H9 (cell line): Measurements from ENCODE around the gene TFF2. TPM values are rescaled to one million over a fixed set of nuclear protein-coding genes. Genes with fewer than 3 reads are reported as not detected.

Source experiments
- DNase-seq: peaks from one replicate; pipeline ENCODE4 v3.0.0-alpha.2; 2017
- H2AFZ ChIP-seq: one replicate; pipeline ENCODE4 v1.6.1; 2013; ENCODE audit warnings: mild to moderate bottlenecking, low read length, control low read depth, moderate library complexity
- H2AK5ac ChIP-seq: 2 replicates; pipeline ENCODE4 v1.6.1; 2013; ENCODE audit warnings: low read length, control low read depth, mixed read lengths; ENCODE audit not compliant: insufficient read length
- H2BK120ac ChIP-seq: one replicate; pipeline ENCODE4 v1.6.1; 2013; ENCODE audit warnings: low read depth, mild to moderate bottlenecking, low read length, control low read depth, inconsistent platforms; ENCODE audit not compliant: poor library complexity, severe bottlenecking
- H2BK12ac ChIP-seq: 2 replicates; pipeline ENCODE4 v1.6.1; 2013; ENCODE audit warnings: low read length, control low read depth, mixed read lengths, low read depth; ENCODE audit not compliant: insufficient read length
- H2BK15ac ChIP-seq: 2 replicates; pipeline ENCODE4 v1.6.1; 2013; ENCODE audit warnings: low read depth, low read length, control low read depth
- H2BK20ac ChIP-seq: one replicate; pipeline ENCODE4 v1.6.1; 2013; ENCODE audit warnings: low read depth, mild to moderate bottlenecking, low read length, control low read depth, inconsistent platforms; ENCODE audit not compliant: poor library complexity, severe bottlenecking
- H2BK5ac ChIP-seq: 2 replicates; pipeline ENCODE4 v1.6.1; 2013; ENCODE audit warnings: low read length, control low read depth, mixed read lengths; ENCODE audit not compliant: insufficient read length
- H3K14ac ChIP-seq: 2 replicates; pipeline ENCODE4 v1.6.1; 2013; ENCODE audit warnings: low read length, control low read depth; ENCODE audit not compliant: insufficient read depth
- H3K18ac ChIP-seq: 2 replicates; pipeline ENCODE4 v1.6.1; 2013; ENCODE audit warnings: low read depth, mild to moderate bottlenecking, mixed read lengths, low read length, control low read depth; ENCODE audit not compliant: insufficient read length
- H3K23ac ChIP-seq: 2 replicates; pipeline ENCODE4 v1.6.1; 2013; ENCODE audit warnings: low read length, control low read depth, mixed read lengths, low read depth; ENCODE audit not compliant: insufficient read length
- H3K23me2 ChIP-seq: 2 replicates; pipeline ENCODE4 v1.6.1; 2013; ENCODE audit warnings: low read depth, mild to moderate bottlenecking, mixed read lengths, low read length, control low read depth; ENCODE audit not compliant: insufficient read length, poor library complexity, severe bottlenecking
- H3K27ac ChIP-seq: 2 replicates; pipeline ENCODE4 v1.5.1; 2013; ENCODE audit warnings: low read length, control low read depth, mixed read lengths, low read depth; ENCODE audit not compliant: insufficient read length
- H3K27me3 ChIP-seq: 2 replicates; pipeline ENCODE4 v1.6.1; 2013; ENCODE audit warnings: low read length, control low read depth, inconsistent platforms; ENCODE audit not compliant: insufficient read depth
- H3K4ac ChIP-seq: 2 replicates; pipeline ENCODE4 v1.6.1; 2013; ENCODE audit warnings: low read depth, mild to moderate bottlenecking, control low read depth, inconsistent platforms, low read length, moderate library complexity
- H3K4me1 ChIP-seq: 2 replicates; pipeline ENCODE4 v1.6.1; 2013; ENCODE audit warnings: low read length, control low read depth, inconsistent platforms; ENCODE audit not compliant: insufficient read depth
- H3K4me2 ChIP-seq: 2 replicates; pipeline ENCODE4 v1.6.1; 2013; ENCODE audit warnings: low read length, control low read depth, mixed read lengths; ENCODE audit not compliant: insufficient read length, insufficient read depth
- H3K56ac ChIP-seq: 2 replicates; pipeline ENCODE4 v1.6.1; 2013; ENCODE audit warnings: low read depth, mild to moderate bottlenecking, mixed read lengths, low read length, control low read depth; ENCODE audit not compliant: insufficient read length
- H3K79me1 ChIP-seq: 2 replicates; pipeline ENCODE4 v1.6.1; 2013; ENCODE audit warnings: low read depth, mild to moderate bottlenecking, moderate library complexity, low read length, control low read depth, inconsistent platforms; ENCODE audit not compliant: insufficient read depth, poor library complexity, severe bottlenecking
- H3K79me2 ChIP-seq: 2 replicates; pipeline ENCODE4 v1.6.1; 2013; ENCODE audit warnings: low read length, control low read depth, inconsistent platforms; ENCODE audit not compliant: insufficient read depth
- H3K9ac ChIP-seq: 2 replicates; pipeline ENCODE4 v1.6.1; 2013; ENCODE audit warnings: low read length, control low read depth, mixed read lengths; ENCODE audit not compliant: insufficient read length; ENCODE audit errors: extremely low read depth
- H3K9me3 ChIP-seq: one replicate; pipeline ENCODE4 v1.6.1; 2013; ENCODE audit warnings: low read depth, low read length, inconsistent platforms; ENCODE audit not compliant: control insufficient read depth
- H3T11ph ChIP-seq: one replicate; pipeline ENCODE4 v1.6.1; 2013; ENCODE audit warnings: mild to moderate bottlenecking, low read length, control low read depth, inconsistent platforms
- H4K20me1 ChIP-seq: one replicate; pipeline ENCODE4 v1.6.1; 2013; ENCODE audit not compliant: control insufficient read depth, insufficient read length, insufficient read depth
- H4K5ac ChIP-seq: 2 replicates; pipeline ENCODE4 v1.6.1; 2013; ENCODE audit warnings: low read depth, mild to moderate bottlenecking, mixed read lengths, low read length, control low read depth; ENCODE audit not compliant: insufficient read length
- H4K8ac ChIP-seq: replicated peaks from 2 replicates; pipeline ENCODE4 v1.6.1; 2013; ENCODE audit warnings: low read length, control low read depth, mixed read lengths, low read depth; ENCODE audit not compliant: insufficient read length
- H4K91ac ChIP-seq: 2 replicates; pipeline ENCODE4 v1.6.1; 2013; ENCODE audit warnings: low read depth, mild to moderate bottlenecking, moderate library complexity, mixed read lengths, low read length, control low read depth; ENCODE audit not compliant: insufficient read length
- H3K27ac Mint-ChIP-seq, 3 experiments: 2 replicates in 2 of 3; 3 replicates in 1 of 3; pipeline ENCODE4 v1.8.0; 2020 to 2021; ENCODE audit warnings: mixed read lengths in 3 of 3, mild to moderate bottlenecking in 1 of 3, moderate library complexity in 1 of 3
- H3K27me3 Mint-ChIP-seq: 2 replicates; pipeline ENCODE4 v1.8.0; 2021; ENCODE audit warnings: low read depth, mild to moderate bottlenecking, moderate library complexity, mixed read lengths
- H3K36me3 Mint-ChIP-seq, 3 experiments: 2 replicates in 2 of 3; 3 replicates in 1 of 3; pipeline ENCODE4 v1.8.0; 2020 to 2021; ENCODE audit warnings: low read depth in 3 of 3, mixed read lengths in 3 of 3; ENCODE audit not compliant: insufficient read depth in 1 of 3
- H3K4me1 Mint-ChIP-seq, 2 experiments: 2 replicates each; pipeline ENCODE4 v1.8.0; 2020; ENCODE audit warnings: mixed read lengths in 2 of 2
- H3K4me3 Mint-ChIP-seq, 2 experiments: 2 replicates in 1 of 2; 3 replicates in 1 of 2; pipeline ENCODE4 v1.8.0; 2020 to 2021; ENCODE audit warnings: mild to moderate bottlenecking in 2 of 2, mixed read lengths in 2 of 2, moderate library complexity in 1 of 2
- H3K9me3 Mint-ChIP-seq, 2 experiments: 2 replicates in 1 of 2; 3 replicates in 1 of 2; pipeline ENCODE4 v1.8.0; 2020; ENCODE audit warnings: mild to moderate bottlenecking in 2 of 2, mixed read lengths in 2 of 2, moderate library complexity in 1 of 2
- CTCF ChIP-seq: fragments of 200-600 bp; sonication (generic); conservative IDR thresholded peaks from 3 replicates; pipeline ENCODE4 v1.8.0; 2021; ENCODE audit warnings: antibody characterized with exemption, mild to moderate bottlenecking
- WGBS: extraction: QIAGEN DNeasy Blood & Tissue Kit; methylation state at CpG from one replicate; pipeline ENCODE4 v1.1.7; 2013; ENCODE audit warnings: missing lambda C conversion rate, low lambda C conversion rate, mixed read lengths; ENCODE audit not compliant: insufficient read length; ENCODE audit errors: extremely low coverage; 5-methylcytosine and 5-hydroxymethylcytosine counted together
- total RNA-seq: library from RNA; stranded (reverse); gene quantifications from 2 replicates; pipeline ENCODE4 v1.2.1, GENCODE V29; 2021

The TFF2 gene
- total RNA-seq, 1 experiment from 2014 or later = not detected

GRCh38 chr21:42397746-42398394 lies 47.1 kb upstream of the TFF2 start:
- no peak overlapping the region for H3K4me2 ChIP-seq
- H2BK120ac ChIP-seq = no peak overlapping the region
- H3K56ac ChIP-seq = no peak overlapping the region
- H3K9me3 Mint-ChIP-seq = no peaks in the 10 kb centered on the region
- H2BK5ac ChIP-seq = no peak overlapping the region
- no peaks in the 10 kb centered on the region for H3K4me1 ChIP-seq
- no peak overlapping the region for H3K27ac ChIP-seq
- no peak overlapping the region for H3K23ac ChIP-seq
- TF ChIP-seq CTCF = no peak
- H3K27me3 ChIP-seq = no peaks in the 10 kb centered on the region
- no peak overlapping the region for H4K8ac ChIP-seq
- no CpG with 5 or more reads among the region's 14 CpGs for WGBS
- H2BK15ac ChIP-seq = no peak overlapping the region
- no peak overlapping the region for H3K9ac ChIP-seq
- H3K4ac ChIP-seq = no peak overlapping the region
- no peak overlapping the region for H3T11ph ChIP-seq
- H3K9me3 ChIP-seq = no peaks in the 10 kb centered on the region
- H3K23me2 ChIP-seq = no peaks in the 10 kb centered on the region
- H4K20me1 ChIP-seq = no peaks in the 10 kb centered on the region
- H3K79me1 ChIP-seq = no peaks in the 10 kb centered on the region
- H2BK20ac ChIP-seq = no peak overlapping the region
- no peaks in the 10 kb centered on the region; the same call in none of the 2 replicates for H3K27me3 Mint-ChIP-seq
- H3K14ac ChIP-seq = no peak overlapping the region
- no peak overlapping the region for H2BK12ac ChIP-seq
- no peak overlapping the region for H3K4me3 Mint-ChIP-seq
- no peak overlapping the region for H2AK5ac ChIP-seq
- H4K5ac ChIP-seq = no peak overlapping the region
- H3K27ac Mint-ChIP-seq = peak overlapping the region in 2 of 3 experiments; percentile 21 to 27; a peak in 3 of 7 replicates
- no peaks in the 10 kb centered on the region for H3K36me3 Mint-ChIP-seq
- H4K91ac ChIP-seq = no peak overlapping the region
- peaks cover 21 to 24% of the 10 kb centered on the region in 2 experiments for H3K4me1 Mint-ChIP-seq
- no peak for DNase-seq
- H3K18ac ChIP-seq = no peak overlapping the region
- H2AFZ ChIP-seq = no peak overlapping the region
- H3K79me2 ChIP-seq = no peaks in the 10 kb centered on the region
